HCT116 (cell line): ENCODE data around the gene ABCF3. TPM values are rescaled to one million over a fixed set of nuclear protein-coding genes. Genes with fewer than 3 reads are reported as not detected.

Experiments
- ATAC-seq: fragments of 200-7000 bp; cut with Tn5 transposase; 2 replicates; pipeline ENCODE4 v1.9.1; 2020; ENCODE audit warnings: mild to moderate bottlenecking, moderate library complexity
- BruUV-seq: library from RNA; stranded (reverse); fragments of 400-500 nt; replicated peaks from 2 replicates; lab custom pipeline; 2021; lab: Mats Ljungman, UMichigan
- CTCF ChIA-PET: fragments of 300-600 bp; sonication (Branson Sonifier 250); formaldehyde crosslinking; loops from one replicate; lab custom pipeline; 2021; ENCODE audit warnings: antibody characterized with exemption; lab: Charles Lee
- POLR2A ChIA-PET: fragments of 300-600, 350-600 bp; sonication (Branson Sonifier 250); formaldehyde crosslinking; loops from one replicate; lab custom pipeline; 2021; ENCODE audit warnings: antibody characterized with exemption; lab: Charles Lee
- RAD21 ChIA-PET, 2 experiments: fragments of 300-600 bp; sonication (Branson Sonifier 250); formaldehyde crosslinking; loops; one replicate each; lab custom pipeline; 2023; ENCODE audit warnings: low total read pairs in 2 of 2; ENCODE audit not compliant: uncharacterized antibody in 2 of 2, unreplicated experiment in 2 of 2, low non-redundant PET in 1 of 2; lab: Charles Lee
- DNase-seq: peaks from one replicate; pipeline ENCODE4 v3.0.0-alpha.2; 2010; ENCODE audit warnings: low read depth, low spot score
- H2AFZ ChIP-seq: fragments of 200-600 bp; shearing (Covaris generic), sonication (generic); 2 replicates; pipeline ENCODE4 v1.6.1; 2017; ENCODE audit warnings: low read depth, mixed run types, mixed read lengths, antibody characterized with exemption, low read length; ENCODE audit not compliant: poor library complexity, severe bottlenecking
- H3K27ac ChIP-seq: 2 replicates; pipeline ENCODE4 v1.5.1; 2012; ENCODE audit warnings: low read depth, low read length
- H3K27me3 ChIP-seq: fragments of 200-600 bp; sonication (generic); 2 replicates; pipeline ENCODE4 v1.6.1; 2016; ENCODE audit warnings: mixed run types, low read length, mixed read lengths; ENCODE audit not compliant: insufficient read depth
- H3K36me3 ChIP-seq, 2 experiments: fragments of 200-500 bp in 1 of 2; fragments of 200-600 bp in 1 of 2; sonication (Bioruptor generic) in 1 of 2; sonication (generic) in 1 of 2; 2 replicates each; pipeline versions ENCODE4 v1.5.1 to v1.6.1; 2014 to 2016; ENCODE audit warnings: low read length in 2 of 2, inconsistent platforms in 1 of 2, mixed read lengths in 1 of 2, mixed run types in 1 of 2; ENCODE audit not compliant: insufficient read depth in 2 of 2, control insufficient read depth in 1 of 2
- H3K4me1 ChIP-seq, 2 experiments: fragments of 200-600 bp in 1 of 2; sonication (generic) in 1 of 2; 2 replicates each; pipeline versions ENCODE4 v1.5.1 to v1.6.1; 2012 to 2017; ENCODE audit warnings: low read length in 2 of 2, inconsistent platforms in 1 of 2, mild to moderate bottlenecking in 1 of 2, mixed read lengths in 1 of 2, mixed run types in 1 of 2, moderate library complexity in 1 of 2; ENCODE audit not compliant: insufficient read depth in 2 of 2, control insufficient read depth in 1 of 2
- H3K4me2 ChIP-seq: fragments of 200-600 bp; sonication (generic); 2 replicates; pipeline ENCODE4 v1.6.1; 2017; ENCODE audit warnings: mixed run types, low read length, mixed read lengths
- H3K4me3 ChIP-seq, 2 experiments: fragments of 200-600 bp in 1 of 2; sonication (generic) in 1 of 2; replicated peaks in 1 of 2; 2 replicates each; pipeline ENCODE4 v1.5.1; 2011 to 2016; ENCODE audit warnings: low read length in 2 of 2, control low read depth in 1 of 2, low read depth in 1 of 2, mild to moderate bottlenecking in 1 of 2, mixed read lengths in 1 of 2, mixed run types in 1 of 2
- H3K79me2 ChIP-seq: fragments of 200-600 bp; sonication (generic); 2 replicates; pipeline ENCODE4 v1.6.1; 2017; ENCODE audit warnings: mild to moderate bottlenecking, mixed run types, low read length, moderate library complexity, mixed read lengths; ENCODE audit not compliant: insufficient read depth
- H3K9ac ChIP-seq: fragments of 200-600 bp; sonication (generic); 2 replicates; pipeline ENCODE4 v1.6.1; 2016; ENCODE audit warnings: low read length, mixed read lengths
- H3K9me2 ChIP-seq: fragments of 200-600 bp; sonication (generic), shearing (Covaris generic); 2 replicates; pipeline ENCODE4 v1.6.1; 2017; ENCODE audit warnings: mixed run types, mild to moderate bottlenecking, moderate library complexity; ENCODE audit not compliant: insufficient read depth
- H3K9me3 ChIP-seq, 2 experiments: fragments of 200-500 bp in 1 of 2; fragments of 200-600 bp in 1 of 2; sonication (Bioruptor generic) in 1 of 2; sonication (generic) in 1 of 2; 2 replicates each; pipeline ENCODE4 v1.6.1; 2014 to 2017; ENCODE audit warnings: low read length in 2 of 2, mixed read lengths in 2 of 2, inconsistent platforms in 1 of 2, low read depth in 1 of 2, mild to moderate bottlenecking in 1 of 2, mixed run types in 1 of 2, moderate library complexity in 1 of 2; ENCODE audit not compliant: control insufficient read depth in 1 of 2, insufficient read depth in 1 of 2
- H4K20me1 ChIP-seq: fragments of 200-600 bp; sonication (generic), shearing (Covaris generic); 2 replicates; pipeline ENCODE4 v1.6.1; 2017; ENCODE audit warnings: mixed run types, mild to moderate bottlenecking, moderate library complexity; ENCODE audit not compliant: insufficient read depth
- ATF3 ChIP-seq: IDR thresholded peaks from 2 replicates; pipeline ENCODE4 v1.6.1; 2012
- CBX3 ChIP-seq: IDR thresholded peaks from 2 replicates; pipeline ENCODE4 v1.6.1; 2012; ENCODE audit warnings: low read depth
- TCF7L2 ChIP-seq: IDR thresholded peaks from 2 replicates; pipeline ENCODE4 v1.7.0; 2011; ENCODE audit warnings: borderline replicate concordance, inconsistent platforms; ENCODE audit not compliant: insufficient read depth, insufficient read length; ENCODE audit errors: extremely low read depth
- YY1 ChIP-seq: IDR thresholded peaks from 2 replicates; pipeline ENCODE4 v1.6.1; 2011; ENCODE audit warnings: low read length, low read depth, moderate library complexity, mild to moderate bottlenecking; ENCODE audit not compliant: insufficient replicate concordance; ENCODE audit errors: extremely low read depth
- intact Hi-C: fragments of 100-400 bp; cut with micrococcal nuclease; formaldehyde crosslinking; loops from 2 replicates; pipeline ENCODE4 v1.10.0; 2022
- total RNA-seq: library from RNA; stranded (reverse); gene quantifications from one replicate; pipeline ENCODE4 v1.2.1, GENCODE V29; 2021; ENCODE audit not compliant: unreplicated experiment
- TF ChIP-seq, protein P1 (sequence below): IDR thresholded peaks from 2 replicates; pipeline ENCODE4 v1.6.1; 2011; ENCODE audit warnings: mild to moderate bottlenecking, low read length, moderate library complexity; ENCODE audit not compliant: insufficient replicate concordance; ENCODE audit errors: extremely low read depth

Gene ABCF3
- total RNA-seq, 1 experiment from 2014 or later = 74.6 TPM

DNA sequence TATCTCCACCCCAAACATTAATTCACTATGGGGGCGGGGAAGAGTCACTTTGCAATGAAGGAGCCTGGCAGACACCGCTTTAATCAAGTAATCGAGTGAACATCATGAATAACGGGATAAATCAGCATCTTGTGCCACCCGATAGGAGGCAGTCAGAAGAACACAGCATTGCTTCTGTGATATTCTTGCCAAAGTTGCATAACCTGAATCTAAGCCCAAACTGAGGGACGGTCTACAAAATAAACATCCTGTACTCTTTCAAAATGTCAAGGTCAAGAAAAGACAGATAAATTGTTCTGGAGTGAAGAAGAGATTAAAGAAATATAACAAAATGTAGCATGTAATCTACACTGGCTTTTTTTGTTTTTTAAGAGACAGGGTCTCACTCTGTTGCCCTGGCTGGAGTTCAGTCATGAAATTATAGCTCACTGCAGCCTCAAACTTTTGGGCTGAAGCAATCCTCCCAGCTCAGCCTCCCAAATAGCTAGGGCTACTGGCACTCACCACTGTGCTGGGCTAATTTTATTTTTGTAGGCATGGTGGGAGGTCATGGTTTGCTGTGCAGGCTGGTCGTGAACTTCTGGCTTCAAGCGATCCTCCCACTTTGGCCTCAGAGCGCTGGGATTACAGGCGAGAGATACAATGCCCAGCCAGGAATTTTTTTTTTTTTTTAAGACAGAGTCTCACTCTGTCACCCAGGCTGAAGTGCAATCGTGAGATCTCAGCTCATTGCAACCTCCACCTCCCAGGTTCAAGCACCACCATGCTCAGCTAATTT lies 23.3 kb downstream of the ABCF3 start:
- POLR2A ChIA-PET = no interaction called here
- ATAC-seq = no peak
- Histone ChIP-seq H4K20me1 (no peaks in the 10 kb centered on the region), H3K36me3 (no peaks in the 10 kb centered on the region), H2AFZ (no peak overlapping the region), H3K4me3 (no peak overlapping the region), H3K27me3 (no peaks in the 10 kb centered on the region), H3K9me3 (no peaks in the 10 kb centered on the region), H3K4me1 (no peaks in the 10 kb centered on the region), H3K79me2 (no peaks in the 10 kb centered on the region), H3K9ac (no peak overlapping the region), H3K27ac (no peak overlapping the region), H3K4me2 (no peak overlapping the region), H3K9me2 (no peaks in the 10 kb centered on the region)
- no peak for DNase-seq
- BruUV-seq = no TSS peak
- RAD21 ChIA-PET = no interaction called here
- intact Hi-C loops = no loop called here
- TF ChIP-seq, protein P1, sequence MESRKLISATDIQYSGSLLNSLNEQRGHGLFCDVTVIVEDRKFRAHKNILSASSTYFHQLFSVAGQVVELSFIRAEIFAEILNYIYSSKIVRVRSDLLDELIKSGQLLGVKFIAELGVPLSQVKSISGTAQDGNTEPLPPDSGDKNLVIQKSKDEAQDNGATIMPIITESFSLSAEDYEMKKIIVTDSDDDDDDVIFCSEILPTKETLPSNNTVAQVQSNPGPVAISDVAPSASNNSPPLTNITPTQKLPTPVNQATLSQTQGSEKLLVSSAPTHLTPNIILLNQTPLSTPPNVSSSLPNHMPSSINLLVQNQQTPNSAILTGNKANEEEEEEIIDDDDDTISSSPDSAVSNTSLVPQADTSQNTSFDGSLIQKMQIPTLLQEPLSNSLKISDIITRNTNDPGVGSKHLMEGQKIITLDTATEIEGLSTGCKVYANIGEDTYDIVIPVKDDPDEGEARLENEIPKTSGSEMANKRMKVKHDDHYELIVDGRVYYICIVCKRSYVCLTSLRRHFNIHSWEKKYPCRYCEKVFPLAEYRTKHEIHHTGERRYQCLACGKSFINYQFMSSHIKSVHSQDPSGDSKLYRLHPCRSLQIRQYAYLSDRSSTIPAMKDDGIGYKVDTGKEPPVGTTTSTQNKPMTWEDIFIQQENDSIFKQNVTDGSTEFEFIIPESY = no peak
- TF ChIP-seq CBX3 (no peak), ATF3 (no peak), TCF7L2 (no peak), YY1 (no peak)
- CTCF ChIA-PET = interaction anchor here (1.7 kb wide), 1 partner anchor 18 kb away, joined by 9 read pairs; no protein-coding TSS in a partner anchor
